GM19351 (cell line): ENCODE data around the gene RET.

Experiments used
- ATAC-seq: cut with Tn5 transposase; IDR thresholded peaks from one replicate; pipeline ENCODE4 v1.9.1; 2021; ENCODE audit warnings: mild to moderate bottlenecking, moderate library complexity; ENCODE audit not compliant: unreplicated experiment

The RET gene

GRCh38 chr10:43044448-43044921 is 32.4 kb upstream of the RET start:
- no peak for ATAC-seq

GRCh38 chr10:43044961-43045621 is 31.8 kb upstream of the RET start:
- no peak for ATAC-seq

DNA sequence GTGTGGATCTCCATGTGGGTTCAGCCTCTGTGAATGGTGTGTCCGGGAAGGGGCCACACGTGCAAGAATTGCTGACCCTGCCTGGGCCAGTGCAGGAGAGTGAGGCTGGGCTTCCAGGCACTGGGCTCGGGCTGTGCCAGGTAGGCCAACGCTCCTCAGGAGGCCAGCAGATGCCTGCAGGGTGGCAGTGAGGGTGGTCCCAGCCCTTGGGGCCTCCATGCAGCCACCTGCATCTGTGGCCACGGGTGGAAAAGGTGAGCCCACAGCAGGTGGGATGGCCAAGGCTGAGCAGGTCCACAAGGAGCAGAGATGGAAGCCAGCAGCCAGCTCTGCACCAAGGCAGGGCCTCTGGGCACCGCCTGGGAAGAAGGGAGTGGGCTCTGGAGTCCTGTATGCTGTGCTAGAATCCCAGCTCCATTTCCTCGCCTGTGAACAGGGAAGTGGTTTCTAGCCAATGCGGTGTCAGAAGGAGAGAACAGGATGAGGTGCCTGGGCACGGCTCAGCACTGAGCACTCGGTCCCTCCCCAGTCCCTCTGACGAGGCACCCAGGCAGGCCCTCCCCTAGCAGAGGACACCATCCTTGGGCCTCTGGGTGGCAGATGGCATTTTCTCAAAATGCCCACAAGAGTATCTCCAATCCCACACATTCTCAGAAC is 31.1 kb upstream of the RET start:
- ATAC-seq, result no peak

DNA sequence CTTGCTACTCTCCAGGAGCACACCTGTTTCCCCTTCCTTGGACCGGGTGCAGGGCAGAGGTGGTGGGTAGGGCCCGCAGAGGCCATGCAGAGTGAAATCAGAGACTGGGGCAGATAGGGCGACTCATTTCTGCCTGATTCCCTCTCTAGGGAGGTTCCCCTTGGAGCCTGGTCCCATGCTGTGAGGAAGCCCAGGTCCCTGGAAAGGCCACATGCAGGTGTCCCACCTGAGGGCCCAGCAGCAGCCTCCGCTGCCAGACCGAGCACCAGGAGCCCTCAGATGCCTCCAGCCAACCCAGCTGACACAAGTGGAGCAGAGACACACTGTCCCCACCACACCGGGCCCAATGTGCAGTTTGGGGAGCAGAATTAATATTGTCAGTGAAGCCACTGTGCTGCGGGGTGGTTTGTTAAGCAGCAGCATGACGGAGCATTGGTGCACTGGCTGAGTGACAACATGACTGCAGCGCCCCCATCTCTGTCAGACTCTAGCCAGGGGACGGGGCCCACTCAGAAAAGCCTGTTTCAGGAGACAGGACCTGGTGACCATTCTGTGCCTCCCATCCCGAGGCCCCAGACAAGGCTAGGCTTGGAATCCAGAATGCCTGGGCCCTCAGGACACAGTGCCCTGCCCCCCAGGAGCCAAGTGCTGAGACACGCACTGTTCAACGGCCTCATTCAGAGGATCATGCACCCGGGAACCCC is 30.4 kb upstream of the RET start:
- no peak for ATAC-seq

- no peak for ATAC-seq
Observed at GRCh38 chr10:43047288-43047970, 29.4 kb upstream of the RET start.

DNA sequence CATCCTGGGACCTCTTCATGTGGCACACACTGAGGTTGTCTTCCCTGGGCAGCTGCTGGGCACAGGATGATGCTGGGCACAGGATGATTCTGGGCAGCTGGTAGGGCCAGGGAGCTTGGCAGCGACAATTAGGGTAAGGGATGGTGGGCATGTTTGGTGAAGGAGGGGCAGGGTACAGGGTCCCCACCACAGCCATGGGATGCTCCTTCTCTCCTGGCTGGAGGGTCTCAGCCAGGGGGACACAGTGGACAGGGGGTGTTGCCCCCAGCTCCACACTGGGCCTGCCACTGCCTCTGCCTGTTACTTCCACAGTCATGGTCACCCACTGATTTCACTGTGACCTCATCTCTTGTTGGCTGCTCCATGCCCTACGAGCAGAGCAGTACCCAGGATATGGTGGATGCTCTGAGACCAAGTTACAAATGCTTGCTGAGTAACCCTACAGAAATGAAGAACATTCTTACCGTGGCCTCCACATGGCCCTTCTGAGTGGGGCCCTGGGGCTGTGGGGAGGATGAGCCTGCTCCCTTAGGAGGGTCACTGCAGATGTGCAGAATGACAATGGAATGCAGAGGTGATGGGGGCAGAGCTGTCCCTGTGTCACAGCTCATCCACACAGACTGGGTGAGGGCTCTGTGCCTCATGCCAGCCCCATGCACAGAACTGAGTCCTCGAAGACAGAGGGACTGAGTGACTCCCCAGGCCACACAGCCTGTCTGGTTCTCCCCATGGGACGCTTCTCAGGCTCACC is 28.4 kb upstream of the RET start:
- no peak for ATAC-seq

- no peak for ATAC-seq
Observed at GRCh38 chr10:43049081-43049551, 27.8 kb upstream of the RET start.

DNA sequence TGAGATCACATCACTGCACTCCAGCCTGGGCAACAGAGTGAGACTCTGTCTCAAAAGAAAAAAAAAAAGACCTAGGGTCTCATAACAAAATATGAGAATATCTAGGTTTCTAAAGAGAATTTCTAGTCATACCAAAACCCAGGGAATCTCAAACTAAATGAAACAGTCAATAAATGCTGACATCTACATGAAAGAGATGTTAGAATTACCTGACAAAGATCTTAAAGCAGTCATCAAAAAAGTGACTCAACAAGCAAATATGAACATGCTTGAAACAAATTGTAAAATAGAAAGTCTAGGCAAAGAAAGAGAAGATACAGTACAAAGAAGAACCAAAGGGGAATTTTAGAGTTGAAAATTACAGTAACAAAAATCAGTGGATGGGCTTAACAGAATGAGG is 26.9 kb upstream of the RET start:
- no peak for ATAC-seq

DNA sequence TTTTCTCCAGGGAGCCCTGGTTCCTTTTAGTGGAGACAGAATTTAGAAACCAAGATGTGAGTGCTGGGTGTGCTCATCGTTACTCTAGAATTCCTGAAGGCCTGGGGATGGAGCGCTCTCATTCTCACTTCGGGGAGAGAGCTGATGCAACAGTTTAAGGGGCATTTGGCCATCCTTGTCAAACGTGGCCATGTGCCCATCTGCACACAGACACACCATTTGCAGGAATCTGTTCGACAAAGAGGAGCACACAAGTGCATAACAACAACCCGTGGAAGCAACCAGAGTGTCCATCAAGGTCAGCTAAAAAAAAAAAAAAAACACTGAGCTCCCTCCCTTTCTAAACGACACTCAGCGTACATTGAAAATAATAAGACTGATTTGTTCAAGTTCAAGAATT is 23.0 kb upstream of the RET start:
- no peak for ATAC-seq

GRCh38 chr10:43054593-43054992 is 22.3 kb upstream of the RET start:
- no peak for ATAC-seq

DNA sequence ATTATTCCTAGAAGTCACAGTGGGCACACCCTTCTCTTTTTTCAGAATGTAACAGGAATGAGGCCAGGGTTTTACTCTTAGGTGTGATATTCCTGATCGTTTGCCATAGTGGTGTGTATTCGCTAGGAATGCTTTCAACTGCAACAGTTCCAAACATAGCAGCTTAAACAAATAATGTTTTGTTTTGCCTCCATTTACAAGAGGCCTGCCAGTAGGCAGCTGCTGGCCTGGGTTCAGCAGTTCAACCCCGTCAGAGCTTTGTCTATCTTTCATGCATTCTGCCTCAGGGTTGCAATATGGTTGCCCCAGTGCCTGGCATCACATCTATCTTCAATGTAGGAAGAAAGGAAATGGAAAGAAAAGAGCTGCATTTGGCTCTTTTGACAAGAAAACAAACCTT is 21.7 kb upstream of the RET start:
- no peak for ATAC-seq

- ATAC-seq, result no peak
Observed at GRCh38 chr10:43055991-43056567, 20.8 kb upstream of the RET start.

DNA sequence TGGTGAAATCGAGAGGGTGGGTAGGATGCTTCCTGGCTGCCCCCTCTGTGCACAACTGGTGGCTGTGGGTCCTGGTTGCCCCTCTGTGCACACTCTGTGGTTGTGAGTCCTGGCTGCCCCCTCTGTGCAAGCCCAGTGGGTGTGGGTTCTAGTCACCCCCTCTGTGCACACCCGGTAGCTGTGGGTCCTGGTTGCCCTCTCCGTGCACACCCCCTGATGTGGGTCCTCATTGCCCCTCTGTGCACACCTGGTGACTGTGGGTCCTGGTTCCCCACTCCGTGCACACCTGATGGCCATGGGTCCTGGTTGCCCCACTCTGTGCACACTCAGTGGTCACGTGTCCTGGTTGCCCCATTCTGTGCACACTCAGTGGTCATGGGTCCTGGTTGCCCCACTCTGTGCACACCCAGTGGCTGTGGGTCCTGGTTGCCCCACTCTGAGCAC is 20.3 kb upstream of the RET start:
- ATAC-seq, result no peak

DNA sequence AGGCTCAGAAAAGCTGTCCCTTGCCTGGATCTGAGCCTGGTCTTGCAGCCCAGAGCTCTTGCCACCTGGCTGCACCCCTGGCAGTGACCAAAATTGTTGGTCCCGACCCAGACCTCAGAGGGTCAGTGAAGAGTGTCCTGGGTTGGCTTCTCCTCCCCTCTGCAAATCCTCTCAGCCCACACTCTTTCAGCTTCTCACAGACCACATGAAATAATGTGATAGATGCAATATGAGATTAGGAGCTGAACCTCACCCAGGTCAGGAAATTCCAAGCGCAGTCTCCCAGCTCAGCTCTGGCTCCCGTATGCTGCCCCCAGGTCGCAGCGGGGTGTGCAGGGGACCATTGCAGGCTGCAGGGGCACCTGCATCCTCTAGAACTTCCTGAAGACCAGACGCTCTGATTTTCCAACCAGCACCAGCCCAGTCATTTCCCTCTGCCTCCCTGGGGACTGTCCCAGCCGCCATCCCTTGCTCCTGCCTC is 19.6 kb upstream of the RET start:
- ATAC-seq, result no peak

DNA sequence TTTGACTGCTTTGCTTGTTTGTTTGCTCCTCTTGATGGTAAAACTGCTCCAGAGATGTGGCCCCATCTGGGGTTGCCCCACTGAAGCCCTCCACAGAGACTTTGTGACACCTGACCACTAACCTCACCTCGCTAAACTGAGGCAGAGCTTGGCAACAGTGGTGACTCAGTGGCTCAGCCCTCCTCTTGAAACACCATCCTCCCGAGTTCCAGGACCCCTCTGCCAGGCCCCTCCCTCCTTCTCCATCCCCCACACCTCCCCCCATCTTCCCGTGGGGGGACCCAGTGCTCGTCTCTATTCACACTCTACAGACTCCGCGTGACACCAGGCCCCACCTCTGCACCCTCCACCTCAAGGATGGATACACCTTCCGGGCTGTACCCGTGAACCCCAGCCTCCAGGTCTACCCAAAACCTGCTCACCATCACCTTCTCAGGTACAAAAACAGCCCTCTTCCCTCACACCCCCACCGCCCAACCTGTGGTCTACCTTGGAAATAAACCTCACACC is 19.0 kb upstream of the RET start:
- ATAC-seq, result no peak

DNA sequence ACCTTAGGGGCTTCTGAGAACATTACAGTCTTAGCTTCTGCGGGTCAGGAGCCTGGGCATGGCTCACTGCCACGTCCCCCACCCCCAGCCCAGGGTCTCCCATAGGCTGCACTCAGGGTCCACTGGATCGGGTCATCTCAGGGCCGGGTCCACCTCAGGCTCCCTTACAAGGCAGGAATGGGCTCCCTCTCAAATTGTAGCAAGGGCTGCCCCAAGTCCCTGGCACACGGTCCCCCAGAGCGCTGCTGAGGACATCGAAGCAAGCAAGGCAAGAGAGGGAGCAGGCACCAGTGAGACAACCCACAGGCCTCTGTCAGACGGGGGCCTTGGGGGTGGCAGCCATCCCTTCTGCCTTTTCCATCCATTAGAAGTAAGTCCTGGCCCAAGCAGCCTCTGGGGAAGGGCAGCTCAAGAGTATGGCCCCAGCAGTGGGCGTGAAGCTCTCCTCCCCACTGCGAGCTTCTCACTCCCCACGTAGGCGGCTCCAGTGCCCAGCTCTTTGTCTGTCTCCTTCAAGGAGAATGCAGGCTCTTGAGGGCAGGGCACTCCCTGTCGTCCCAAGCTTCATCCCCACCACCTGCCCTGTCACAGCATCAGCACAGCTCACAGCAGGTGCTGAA is 18.0 kb upstream of the RET start:
- ATAC-seq, result no peak

- ATAC-seq, result no peak
Observed at GRCh38 chr10:43059336-43059720, 17.5 kb upstream of the RET start.

DNA sequence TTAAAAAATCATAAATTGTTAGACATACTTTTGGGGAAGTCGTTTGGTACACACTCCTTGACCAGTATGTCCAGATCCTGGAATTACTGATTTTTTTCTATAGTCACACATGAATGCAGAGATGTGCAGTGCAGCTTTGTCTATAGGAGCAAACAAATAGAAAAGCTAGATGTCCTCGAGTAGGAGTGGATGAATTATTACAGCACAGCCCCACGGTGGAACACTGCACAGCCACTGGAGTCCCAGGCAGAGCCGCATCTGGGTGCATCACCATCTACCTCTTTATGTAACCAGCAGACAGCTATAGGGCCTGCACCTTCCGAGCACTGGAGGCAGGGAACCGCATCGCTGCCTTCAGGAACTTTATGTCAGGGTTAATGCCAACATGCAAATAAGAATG is 17.0 kb upstream of the RET start:
- ATAC-seq, result no peak

- no peak for ATAC-seq
Observed at GRCh38 chr10:43060291-43060690, 16.6 kb upstream of the RET start.

DNA sequence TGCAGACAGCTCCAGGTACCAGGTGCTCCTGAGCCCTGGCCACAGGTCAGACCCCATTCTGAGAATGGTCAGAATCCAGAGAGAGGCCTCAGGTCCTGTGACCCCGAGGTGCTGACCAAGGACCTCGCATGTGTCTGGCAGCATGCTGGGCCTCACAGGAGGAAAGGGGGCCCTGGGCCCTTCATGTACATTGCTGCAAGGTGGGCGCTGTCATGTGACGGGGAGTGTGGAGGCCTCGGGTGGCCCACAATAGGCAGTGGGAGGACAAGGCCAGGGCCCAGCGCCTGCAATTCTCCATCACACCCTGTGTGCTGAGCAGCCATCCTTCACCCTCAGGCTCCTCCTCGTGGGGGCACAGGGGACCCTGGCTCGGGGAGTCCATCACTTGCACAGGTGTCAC is 15.5 kb upstream of the RET start:
- no peak for ATAC-seq
